Tibial nerve (tissue), 4 donors: ENCODE measurements around the gene CEACAM4.

Experiments used
- EP300 ChIP-seq, 2 donors: sonication (generic); formaldehyde crosslinking; IDR thresholded peaks; one replicate each; pipeline ENCODE4 v1.6.1; 2017; ENCODE audit warnings: antibody characterized with exemption in 2 of 2, mild to moderate bottlenecking in 1 of 2
- POLR2A ChIP-seq, 2 donors: fragments of 450-650 bp; IDR thresholded peaks; one replicate each; pipeline ENCODE4 v1.6.1; 2017; ENCODE audit warnings: antibody characterized with exemption in 2 of 2, mild to moderate bottlenecking in 2 of 2, moderate library complexity in 2 of 2
- TF ChIP-seq, protein P1 (sequence below), 5 experiments: fragments of 200-600 bp in 3 of 5; fragments of 450-650 bp in 2 of 5; sonication (generic) in 3 of 5; IDR thresholded peaks; one replicate each; pipeline ENCODE4 v1.5.1; 2016 to 2019; ENCODE audit warnings: antibody characterized with exemption in 5 of 5, mild to moderate bottlenecking in 3 of 5, moderate library complexity in 2 of 5

DNA sequence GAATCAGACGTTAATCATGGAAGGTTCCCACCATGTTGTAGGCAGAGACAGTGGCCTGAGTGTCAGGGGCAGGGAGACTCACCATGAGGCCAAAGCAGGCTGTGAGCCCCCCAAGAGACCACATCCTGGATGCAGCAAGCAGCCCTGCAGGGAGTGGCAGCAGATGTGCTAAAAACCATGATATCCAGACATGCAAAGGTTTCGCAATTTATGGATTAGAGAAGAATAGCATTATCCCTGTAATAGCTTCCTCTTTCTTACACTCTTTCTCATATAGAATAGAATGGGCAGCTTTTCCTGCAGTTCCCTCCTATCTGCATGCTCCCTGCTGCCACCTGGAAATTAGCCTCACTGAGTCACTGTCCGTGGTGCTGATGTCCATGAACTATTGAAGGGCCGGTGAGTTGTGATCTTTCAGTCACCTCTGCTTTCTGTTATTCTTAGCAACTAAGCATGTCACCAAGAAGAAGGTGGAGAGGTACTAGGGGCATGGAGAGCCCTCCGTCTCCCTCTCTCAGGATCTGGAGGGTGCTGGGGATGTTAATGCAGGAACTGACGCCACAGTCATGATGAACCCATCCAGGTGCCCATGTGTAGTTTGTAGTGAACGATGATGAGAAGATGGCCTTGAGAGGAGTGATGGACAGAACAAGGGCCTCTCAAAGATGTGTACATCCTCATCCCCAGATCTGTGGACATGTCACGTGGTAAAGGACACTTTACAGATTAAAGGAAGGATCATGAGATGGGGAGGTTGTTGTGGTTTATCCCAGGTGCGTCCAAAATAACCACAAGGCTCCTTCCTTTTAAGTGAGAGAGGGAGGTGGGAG lies 9.9 kb downstream of the CEACAM4 start:
- TF ChIP-seq, protein P1, sequence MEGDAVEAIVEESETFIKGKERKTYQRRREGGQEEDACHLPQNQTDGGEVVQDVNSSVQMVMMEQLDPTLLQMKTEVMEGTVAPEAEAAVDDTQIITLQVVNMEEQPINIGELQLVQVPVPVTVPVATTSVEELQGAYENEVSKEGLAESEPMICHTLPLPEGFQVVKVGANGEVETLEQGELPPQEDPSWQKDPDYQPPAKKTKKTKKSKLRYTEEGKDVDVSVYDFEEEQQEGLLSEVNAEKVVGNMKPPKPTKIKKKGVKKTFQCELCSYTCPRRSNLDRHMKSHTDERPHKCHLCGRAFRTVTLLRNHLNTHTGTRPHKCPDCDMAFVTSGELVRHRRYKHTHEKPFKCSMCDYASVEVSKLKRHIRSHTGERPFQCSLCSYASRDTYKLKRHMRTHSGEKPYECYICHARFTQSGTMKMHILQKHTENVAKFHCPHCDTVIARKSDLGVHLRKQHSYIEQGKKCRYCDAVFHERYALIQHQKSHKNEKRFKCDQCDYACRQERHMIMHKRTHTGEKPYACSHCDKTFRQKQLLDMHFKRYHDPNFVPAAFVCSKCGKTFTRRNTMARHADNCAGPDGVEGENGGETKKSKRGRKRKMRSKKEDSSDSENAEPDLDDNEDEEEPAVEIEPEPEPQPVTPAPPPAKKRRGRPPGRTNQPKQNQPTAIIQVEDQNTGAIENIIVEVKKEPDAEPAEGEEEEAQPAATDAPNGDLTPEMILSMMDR (IDR thresholded peaks at IDR 0.05) = no peak
- no peak for TF ChIP-seq EP300 (IDR thresholded peaks at IDR 0.05)
- TF ChIP-seq POLR2A (IDR thresholded peaks at IDR 0.05) = no peak
